Thoracic aorta (tissue), 2 donors: ENCODE results near the gene CDADC1. TPM values are rescaled to one million over a fixed set of nuclear protein-coding genes. Genes with fewer than 3 reads are reported as not detected.

Experiments used
- ATAC-seq: fragments of 150-250 bp; one replicate; pipeline ENCODE4 v1.8.0; 2017; ENCODE audit warnings: low read depth; ENCODE audit not compliant: insufficient number of reproducible peaks, low FRiP score
- DNase-seq: peaks from one replicate; pipeline ENCODE4 v3.0.0-alpha.2; 2020; ENCODE audit warnings: low spot score
- H3K27ac ChIP-seq, 2 donors: fragments of 200-600 bp; sonication (generic); 1 replicate in 1 of 2; 2 replicates in 1 of 2; pipeline ENCODE4 v1.5.1; 2016; ENCODE audit warnings: mild to moderate bottlenecking in 2 of 2, moderate library complexity in 2 of 2
- H3K27me3 ChIP-seq: fragments of 200-600 bp; sonication (generic); replicated peaks from 2 replicates; pipeline ENCODE4 v1.6.0; 2016; ENCODE audit warnings: mild to moderate bottlenecking; ENCODE audit not compliant: insufficient read depth
- H3K36me3 ChIP-seq: fragments of 200-600 bp; sonication (generic); one replicate; pipeline ENCODE4 v1.5.1; 2016
- H3K4me1 ChIP-seq, 2 donors: fragments of 200-600 bp; sonication (generic); 1 replicate in 1 of 2; 2 replicates in 1 of 2; pipeline versions ENCODE4 v1.5.1 to v1.6.0; 2016; ENCODE audit warnings: low read depth in 2 of 2, mild to moderate bottlenecking in 1 of 2; ENCODE audit not compliant: control insufficient read depth in 1 of 2
- H3K4me3 ChIP-seq: fragments of 200-600 bp; sonication (generic); 2 replicates; pipeline ENCODE4 v1.5.1; 2016; ENCODE audit warnings: mild to moderate bottlenecking
- H3K9me3 ChIP-seq: fragments of 200-600 bp; sonication (generic); 2 replicates; pipeline ENCODE4 v1.5.1; 2016
- CTCF ChIP-seq: fragments of 200-600 bp; sonication (generic); IDR thresholded peaks from one replicate; pipeline ENCODE4 v1.5.1; 2019; ENCODE audit warnings: antibody characterized with exemption
- total RNA-seq, 2 donors: library from RNA; depleted of rRNA; stranded (reverse); fragments of >200 nt; gene quantifications; one replicate each; pipeline versions ENCODE4 v1.1.0 to v1.2.3, GENCODE V29; 2016

The CDADC1 gene
- total RNA-seq, 2 donors from 2014 or later, result 12.8 to 18.5 TPM

GRCh38 chr13:49278211-49278610 lies 30.5 kb downstream of the CDADC1 start:
- Histone ChIP-seq H3K4me1 (no peaks in the 10 kb centered on the region), H3K4me3 (no peak overlapping the region), H3K27me3 (no peaks in the 10 kb centered on the region), H3K36me3 (no peaks in the 10 kb centered on the region), H3K27ac (no peak overlapping the region), H3K9me3 (no peaks in the 10 kb centered on the region)
- no peak for DNase-seq
- TF ChIP-seq CTCF, result no peak
- no peak for ATAC-seq

GRCh38 chr13:49279112-49279511 lies 31.4 kb downstream of the CDADC1 start:
- DNase-seq (no peak), ATAC-seq (no peak)
- Histone ChIP-seq H3K36me3 (no peaks in the 10 kb centered on the region), H3K4me1 (no peaks in the 10 kb centered on the region), H3K27ac (no peak overlapping the region), H3K27me3 (no peaks in the 10 kb centered on the region), H3K9me3 (no peaks in the 10 kb centered on the region), H3K4me3 (no peak overlapping the region)
- no peak for TF ChIP-seq CTCF

GRCh38 chr13:49279885-49280284 lies 32.2 kb downstream of the CDADC1 start:
- no peak overlapping the region for H3K27ac ChIP-seq
- no peaks in the 10 kb centered on the region for H3K27me3 ChIP-seq
- ATAC-seq (no peak), DNase-seq (no peak)
- no peaks in the 10 kb centered on the region for H3K36me3 ChIP-seq
- H3K4me1 ChIP-seq, result no peaks in the 10 kb centered on the region
- H3K4me3 ChIP-seq, result no peak overlapping the region
- H3K9me3 ChIP-seq, result no peaks in the 10 kb centered on the region
- no peak for TF ChIP-seq CTCF

GRCh38 chr13:49287995-49288394 lies 40.3 kb downstream of the CDADC1 start:
- no peak overlapping the region for H3K4me3 ChIP-seq
- no peak for TF ChIP-seq CTCF
- no peak overlapping the region for H3K27ac ChIP-seq
- H3K36me3 ChIP-seq, result no peaks in the 10 kb centered on the region
- no peaks in the 10 kb centered on the region for H3K9me3 ChIP-seq
- H3K4me1 ChIP-seq, result peaks cover 0 to 8% of the 10 kb centered on the region in 2 donors
- no peaks in the 10 kb centered on the region for H3K27me3 ChIP-seq
- DNase-seq, result no peak
- ATAC-seq, result no peak

- DNase-seq (no peak), ATAC-seq (no peak)
- H3K27me3 ChIP-seq, result no peaks in the 10 kb centered on the region
- H3K9me3 ChIP-seq, result no peaks in the 10 kb centered on the region
- peaks cover 0 to 13% of the 10 kb centered on the region in 2 donors for H3K4me1 ChIP-seq
- no peak for TF ChIP-seq CTCF
- no peak overlapping the region for H3K4me3 ChIP-seq
- no peaks in the 10 kb centered on the region for H3K36me3 ChIP-seq
- H3K27ac ChIP-seq, result no peak overlapping the region
These were observed 40.7 kb downstream of the CDADC1 start for GRCh38 chr13:49288458-49288857.
